Peyer's patch (tissue), 4 donors: ENCODE results near the gene C10orf71.

Experiments
- POLR2A ChIP-seq, 2 donors: fragments of 450-650 bp; IDR thresholded peaks; one replicate each; pipeline ENCODE4 v1.5.1; 2017; ENCODE audit warnings: antibody characterized with exemption in 2 of 2, mild to moderate bottlenecking in 2 of 2, moderate library complexity in 2 of 2
- TF ChIP-seq, protein P1 (sequence below), 6 experiments: fragments of 450-650 bp in 4 of 6; fragments of 200-600 bp in 2 of 6; sonication (generic) in 1 of 6; IDR thresholded peaks; one replicate each; pipeline ENCODE4 v1.5.1; 2017 to 2019; ENCODE audit warnings: antibody characterized with exemption in 6 of 6, mild to moderate bottlenecking in 3 of 6, moderate library complexity in 1 of 6

DNA sequence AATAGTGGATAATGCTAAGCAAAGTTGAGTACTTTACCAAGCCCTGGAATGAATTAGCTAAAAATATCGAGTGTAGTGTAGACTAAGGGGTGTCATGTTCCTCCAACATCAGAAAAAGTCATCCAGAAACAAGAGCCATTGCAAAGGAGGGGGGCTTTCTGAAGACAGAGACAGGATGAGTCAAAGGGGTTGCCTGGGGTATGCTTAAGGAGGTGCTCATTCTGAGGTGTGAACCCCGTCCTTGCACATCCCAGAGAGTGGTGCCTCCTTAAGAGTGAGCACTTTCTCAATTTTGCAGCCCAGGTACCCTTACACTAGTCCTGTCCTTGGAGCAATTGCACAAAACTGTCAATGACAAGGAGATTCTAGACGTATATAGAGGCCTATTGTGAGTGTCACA, 43.1 kb upstream of the C10orf71 start:
- no peak for TF ChIP-seq POLR2A (IDR thresholded peaks at IDR 0.05)
- TF ChIP-seq, protein P1, sequence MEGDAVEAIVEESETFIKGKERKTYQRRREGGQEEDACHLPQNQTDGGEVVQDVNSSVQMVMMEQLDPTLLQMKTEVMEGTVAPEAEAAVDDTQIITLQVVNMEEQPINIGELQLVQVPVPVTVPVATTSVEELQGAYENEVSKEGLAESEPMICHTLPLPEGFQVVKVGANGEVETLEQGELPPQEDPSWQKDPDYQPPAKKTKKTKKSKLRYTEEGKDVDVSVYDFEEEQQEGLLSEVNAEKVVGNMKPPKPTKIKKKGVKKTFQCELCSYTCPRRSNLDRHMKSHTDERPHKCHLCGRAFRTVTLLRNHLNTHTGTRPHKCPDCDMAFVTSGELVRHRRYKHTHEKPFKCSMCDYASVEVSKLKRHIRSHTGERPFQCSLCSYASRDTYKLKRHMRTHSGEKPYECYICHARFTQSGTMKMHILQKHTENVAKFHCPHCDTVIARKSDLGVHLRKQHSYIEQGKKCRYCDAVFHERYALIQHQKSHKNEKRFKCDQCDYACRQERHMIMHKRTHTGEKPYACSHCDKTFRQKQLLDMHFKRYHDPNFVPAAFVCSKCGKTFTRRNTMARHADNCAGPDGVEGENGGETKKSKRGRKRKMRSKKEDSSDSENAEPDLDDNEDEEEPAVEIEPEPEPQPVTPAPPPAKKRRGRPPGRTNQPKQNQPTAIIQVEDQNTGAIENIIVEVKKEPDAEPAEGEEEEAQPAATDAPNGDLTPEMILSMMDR (IDR thresholded peaks at IDR 0.05): no peak
